HG02970 (cell line): ENCODE data around the gene TFEB.

Source experiments
- ATAC-seq: cut with Tn5 transposase; IDR thresholded peaks from one replicate; pipeline ENCODE4 v1.9.1; 2021; ENCODE audit warnings: mild to moderate bottlenecking, moderate library complexity, moderate number of reproducible peaks; ENCODE audit not compliant: unreplicated experiment, low FRiP score

Gene TFEB

GRCh38 chr6:41642960-41643898 is 92.2 kb downstream of the TFEB start:
- ATAC-seq: no peak

GRCh38 chr6:41642090-41642959 is 93.1 kb downstream of the TFEB start:
- no peak for ATAC-seq

GRCh38 chr6:41641352-41641925 is 94.0 kb downstream of the TFEB start:
- ATAC-seq: no peak

GRCh38 chr6:41640426-41640825 is 95.0 kb downstream of the TFEB start:
- no peak for ATAC-seq

GRCh38 chr6:41639809-41640371 is 95.5 kb downstream of the TFEB start:
- no peak for ATAC-seq

GRCh38 chr6:41638935-41639808 is 96.2 kb downstream of the TFEB start:
- no peak for ATAC-seq

- no peak for ATAC-seq
Observed at GRCh38 chr6:41638002-41638934, 97.1 kb downstream of the TFEB start, which contains the start of gene MDFI. MDFI (plus strand) TSS chr6:41638468; CDS start chr6:41638750, 282 bp downstream.

- ATAC-seq: no peak
Observed at GRCh38 chr6:41637194-41638001, 98.0 kb downstream of the TFEB start.

GRCh38 chr6:41636833-41637193 is 98.6 kb downstream of the TFEB start:
- no peak for ATAC-seq

- no peak for ATAC-seq
Observed at GRCh38 chr6:41635365-41635764, 100.0 kb downstream of the TFEB start.

GRCh38 chr6:41634657-41635056 is 100.8 kb downstream of the TFEB start:
- ATAC-seq: no peak
